Naive B cell (primary cell): ENCODE data around the gene SIGLEC9. TPM values are rescaled to one million over a fixed set of nuclear protein-coding genes. Genes with fewer than 3 reads are reported as not detected.

Experiments used
- ATAC-seq, 2 donors: fragments of 150-1000 bp; cut with Tn5 transposase; 2 replicates each; pipeline ENCODE4 v1.10.0; 2021; ENCODE audit warnings: low read depth in 2 of 2, mild to moderate bottlenecking in 2 of 2, moderate library complexity in 2 of 2
- DNase-seq: peaks from one replicate; pipeline ENCODE4 v3.0.0; 2022
- H3K27ac Mint-ChIP-seq, 6 donors: one replicate each; pipeline ENCODE4 v1.8.0; 2020 to 2022; ENCODE audit warnings: mild to moderate bottlenecking in 6 of 6, mixed read lengths in 6 of 6, moderate library complexity in 5 of 6, inconsistent platforms in 2 of 6
- H3K27me3 Mint-ChIP-seq, 3 donors: one replicate each; pipeline ENCODE4 v1.8.0; 2021 to 2022; ENCODE audit warnings: mixed read lengths in 3 of 3, mild to moderate bottlenecking in 1 of 3
- H3K36me3 Mint-ChIP-seq, 2 donors: one replicate each; pipeline ENCODE4 v1.8.0; 2020 to 2022; ENCODE audit warnings: mixed read lengths in 2 of 2, inconsistent platforms in 1 of 2, mild to moderate bottlenecking in 1 of 2
- H3K4me1 Mint-ChIP-seq, 3 donors: one replicate each; pipeline ENCODE4 v1.8.0; 2020 to 2022; ENCODE audit warnings: mixed read lengths in 3 of 3, inconsistent platforms in 1 of 3, mild to moderate bottlenecking in 1 of 3, moderate library complexity in 1 of 3
- H3K4me3 Mint-ChIP-seq, 8 donors: one replicate each; pipeline ENCODE4 v1.8.0; 2020 to 2022; ENCODE audit warnings: mild to moderate bottlenecking in 8 of 8, mixed read lengths in 8 of 8, moderate library complexity in 8 of 8, inconsistent platforms in 2 of 8
- H3K9me3 Mint-ChIP-seq, 7 donors: one replicate each; pipeline ENCODE4 v1.8.0; 2020 to 2022; ENCODE audit warnings: mixed read lengths in 7 of 7, mild to moderate bottlenecking in 5 of 7, inconsistent platforms in 2 of 7, moderate library complexity in 1 of 7
- polyA plus RNA-seq, 6 donors: library from polyadenylated mRNA; unstranded; fragments of 300-500 nt; fragmentation: Illumina TruSeq; gene quantifications; one replicate each; pipeline ENCODE4 v1.2.3, GENCODE V29; 2021; ENCODE audit warnings: low read depth in 6 of 6

Gene SIGLEC9
- polyA plus RNA-seq, 6 donors from 2014 or later: 0.25 to 1.3 TPM; not detected in 4

DNA sequence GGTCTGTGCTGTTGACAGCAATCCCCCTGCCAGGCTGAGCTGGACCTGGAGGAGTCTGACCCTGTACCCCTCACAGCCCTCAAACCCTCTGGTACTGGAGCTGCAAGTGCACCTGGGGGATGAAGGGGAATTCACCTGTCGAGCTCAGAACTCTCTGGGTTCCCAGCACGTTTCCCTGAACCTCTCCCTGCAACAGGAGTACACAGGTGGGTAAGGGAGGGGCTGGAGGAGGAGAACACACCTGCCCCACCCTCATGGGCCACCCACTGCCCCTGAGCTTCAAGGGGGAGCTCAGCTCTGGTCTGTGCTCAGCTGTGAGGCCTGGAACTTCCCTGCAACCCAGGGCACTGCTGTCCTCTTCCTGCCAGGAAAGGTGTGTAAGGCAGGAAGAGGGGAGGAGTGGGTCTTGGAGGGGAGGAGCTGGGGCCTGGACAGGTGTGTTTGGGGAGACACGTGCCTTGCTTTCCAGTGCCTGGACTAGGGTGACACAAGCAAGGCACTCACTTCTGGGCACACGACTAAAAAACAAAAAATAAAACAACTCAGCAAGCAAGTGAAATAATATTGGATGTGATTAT is 21.3 kb downstream of the SIGLEC9 start:
- peaks cover 0 to 6% (median 0%) of the 10 kb centered on the region in 7 donors for H3K9me3 Mint-ChIP-seq
- no peak for DNase-seq
- H3K27me3 Mint-ChIP-seq: peaks cover 8 to 46% (median 23%) of the 10 kb centered on the region in 3 donors
- ATAC-seq: no peak
- peaks cover 4 to 15% (median 7%) of the 10 kb centered on the region in 3 donors for H3K4me1 Mint-ChIP-seq
- H3K36me3 Mint-ChIP-seq: no peaks in the 10 kb centered on the region
- H3K4me3 Mint-ChIP-seq: peak overlapping the region in 1 of 8 donors; percentile 23
- H3K27ac Mint-ChIP-seq: no peak overlapping the region

DNA sequence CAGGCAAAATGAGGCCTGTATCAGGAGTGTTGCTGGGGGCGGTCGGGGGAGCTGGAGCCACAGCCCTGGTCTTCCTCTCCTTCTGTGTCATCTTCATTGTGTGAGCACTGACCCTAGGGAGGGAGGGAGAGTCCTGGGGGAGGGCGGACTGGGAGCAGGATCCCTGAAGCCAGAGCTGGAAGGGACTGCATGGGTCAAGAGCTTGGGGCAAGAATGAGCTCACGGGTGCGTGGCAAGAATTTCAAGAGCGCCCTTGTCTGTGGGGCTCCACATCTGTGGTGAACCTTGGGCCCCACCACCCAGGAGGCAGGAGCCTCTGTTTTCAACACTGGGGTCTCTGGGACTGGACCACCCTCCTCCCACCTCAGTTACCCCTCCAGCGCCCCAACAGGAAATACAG is 22.0 kb downstream of the SIGLEC9 start:
- Mint-ChIP-seq H3K36me3 (no peaks in the 10 kb centered on the region), H3K4me3 (no peak overlapping the region), H3K27ac (no peak overlapping the region), H3K9me3 (peaks cover 0 to 9% (median 0%) of the 10 kb centered on the region in 7 donors), H3K27me3 (peaks cover 16 to 47% (median 26%) of the 10 kb centered on the region in 3 donors), H3K4me1 (peaks cover 4 to 11% (median 7%) of the 10 kb centered on the region in 3 donors)
- ATAC-seq (no peak), DNase-seq (no peak)

DNA sequence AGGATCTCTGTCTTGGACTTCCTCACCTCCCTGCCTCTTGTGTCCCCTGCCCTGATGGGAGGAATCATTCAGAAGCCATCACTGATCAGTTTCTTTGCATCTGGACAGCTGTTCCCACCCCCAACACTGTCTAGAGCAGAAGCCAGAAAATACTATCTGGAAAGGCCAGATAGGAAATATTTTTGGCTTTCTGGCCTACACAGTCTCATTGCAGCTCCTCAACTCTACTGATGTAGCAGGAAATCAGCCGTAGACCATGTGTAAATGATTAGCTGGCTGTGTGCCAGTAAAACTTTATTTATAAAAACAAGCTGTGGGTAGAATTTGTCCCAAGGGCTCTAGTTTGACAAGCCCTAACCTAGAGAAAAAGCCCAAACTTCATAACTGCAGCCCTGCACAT is 23.0 kb downstream of the SIGLEC9 start:
- no peak overlapping the region for H3K4me3 Mint-ChIP-seq
- DNase-seq (no peak), ATAC-seq (no peak)
- H3K9me3 Mint-ChIP-seq: peaks cover 0 to 9% (median 0%) of the 10 kb centered on the region in 7 donors
- no peak overlapping the region for H3K27ac Mint-ChIP-seq
- peaks cover 4 to 11% (median 7%) of the 10 kb centered on the region in 3 donors for H3K4me1 Mint-ChIP-seq
- H3K27me3 Mint-ChIP-seq: peaks cover 25 to 56% (median 32%) of the 10 kb centered on the region in 3 donors
- H3K36me3 Mint-ChIP-seq: no peaks in the 10 kb centered on the region

DNA sequence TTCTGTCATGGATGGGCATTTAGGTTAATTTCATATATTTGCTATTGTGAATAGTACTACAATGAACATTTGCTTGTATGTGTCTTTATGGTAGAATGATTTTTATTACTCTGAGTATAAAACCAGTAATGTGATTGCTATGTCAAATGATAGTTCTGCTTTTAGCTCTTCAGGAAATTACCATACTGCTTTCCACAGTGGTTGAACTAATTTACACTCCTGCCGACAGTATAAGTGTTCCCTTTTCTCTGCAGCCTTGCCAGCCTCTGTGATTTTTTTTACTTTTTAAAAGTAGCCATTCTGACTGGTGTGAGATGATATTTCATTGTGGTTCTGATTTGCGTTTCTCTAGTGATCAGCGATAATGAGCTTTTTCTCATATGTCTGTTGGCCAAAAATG is 23.9 kb downstream of the SIGLEC9 start:
- Mint-ChIP-seq H3K4me1 (peaks cover 4 to 11% (median 7%) of the 10 kb centered on the region in 3 donors), H3K36me3 (no peaks in the 10 kb centered on the region), H3K27me3 (peaks cover 34 to 64% (median 40%) of the 10 kb centered on the region in 3 donors), H3K9me3 (peaks cover 0 to 9% (median 2%) of the 10 kb centered on the region in 7 donors), H3K27ac (no peak overlapping the region), H3K4me3 (no peak overlapping the region)
- ATAC-seq (peak in 1 of 2 donors; percentile 44), DNase-seq (no peak)

DNA sequence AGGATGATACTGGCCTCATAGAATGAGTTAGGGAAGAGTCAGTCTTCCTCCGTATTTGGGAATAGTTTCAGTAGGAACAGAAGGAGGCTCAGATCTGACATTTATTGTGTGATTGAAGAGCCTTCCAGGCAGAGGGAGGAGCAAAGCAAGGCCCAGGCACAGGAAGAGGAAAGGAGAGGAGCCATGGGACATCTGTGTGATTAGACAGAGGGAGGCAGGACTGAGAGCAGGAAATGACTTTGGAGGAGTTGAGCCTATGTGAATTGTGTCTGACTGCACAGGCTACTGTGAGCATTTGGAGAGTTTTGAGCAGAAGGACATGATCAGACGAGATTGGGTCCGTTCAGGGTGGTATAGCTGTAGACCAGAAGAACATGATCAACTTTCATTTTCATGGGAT is 25.9 kb downstream of the SIGLEC9 start:
- H3K4me3 Mint-ChIP-seq: no peak overlapping the region
- no peak for ATAC-seq
- H3K27me3 Mint-ChIP-seq: peaks cover 33 to 65% (median 49%) of the 10 kb centered on the region in 3 donors
- H3K27ac Mint-ChIP-seq: no peak overlapping the region
- no peak for DNase-seq
- H3K4me1 Mint-ChIP-seq: peaks cover 4 to 11% (median 7%) of the 10 kb centered on the region in 3 donors
- H3K36me3 Mint-ChIP-seq: no peaks in the 10 kb centered on the region
- peaks cover 0 to 9% (median 2%) of the 10 kb centered on the region in 7 donors for H3K9me3 Mint-ChIP-seq

DNA sequence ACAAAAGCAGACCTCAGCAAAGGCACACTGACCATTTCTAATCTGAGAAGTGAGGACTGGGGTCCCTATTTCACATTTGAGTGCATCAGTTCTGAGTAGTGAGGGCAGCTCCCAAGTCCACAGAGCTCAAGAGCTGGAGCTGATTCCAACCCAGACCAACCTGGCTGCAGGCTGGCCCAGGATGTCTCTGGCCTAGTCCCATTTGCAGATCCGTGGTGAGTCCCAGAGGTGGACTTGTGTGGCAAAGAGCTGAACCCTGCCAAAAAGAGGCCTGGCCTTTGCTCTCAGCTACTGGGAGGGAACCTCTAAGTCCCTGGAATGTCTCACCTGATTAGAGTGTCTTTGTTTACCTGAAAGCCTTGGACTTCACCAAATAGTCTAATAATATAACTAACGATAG is 32.0 kb downstream of the SIGLEC9 start:
- no peak overlapping the region for H3K4me3 Mint-ChIP-seq
- H3K27ac Mint-ChIP-seq: no peak overlapping the region
- DNase-seq: no peak
- peaks cover 0 to 7% (median 0%) of the 10 kb centered on the region in 7 donors for H3K9me3 Mint-ChIP-seq
- peaks cover 31 to 57% (median 42%) of the 10 kb centered on the region in 3 donors for H3K27me3 Mint-ChIP-seq
- no peak for ATAC-seq
- no peaks in the 10 kb centered on the region for H3K36me3 Mint-ChIP-seq
- H3K4me1 Mint-ChIP-seq: peaks cover 0 to 6% (median 5%) of the 10 kb centered on the region in 3 donors

DNA sequence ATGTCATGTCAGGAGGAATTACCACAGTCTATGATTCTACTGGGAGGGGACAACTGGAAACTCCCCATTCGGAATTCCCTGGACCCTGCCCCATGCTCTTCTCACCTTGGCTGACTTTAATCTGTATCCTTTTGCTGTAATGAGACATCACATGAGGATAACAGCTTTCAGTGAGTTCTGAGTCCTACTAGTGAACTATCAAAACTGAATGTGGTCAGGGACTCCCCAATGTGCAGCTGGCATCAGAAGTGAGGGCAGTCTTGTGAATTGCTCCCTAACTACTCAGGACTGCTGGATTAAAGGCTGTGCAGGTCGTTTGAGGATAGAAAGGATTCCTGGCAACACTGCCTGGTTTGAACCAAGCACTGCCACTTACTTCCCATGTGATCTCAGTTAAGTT is 32.6 kb downstream of the SIGLEC9 start:
- Mint-ChIP-seq H3K27me3 (peaks cover 31 to 52% (median 37%) of the 10 kb centered on the region in 3 donors), H3K9me3 (peaks cover 0 to 7% (median 0%) of the 10 kb centered on the region in 7 donors), H3K36me3 (no peaks in the 10 kb centered on the region), H3K4me1 (peaks cover 0 to 6% (median 5%) of the 10 kb centered on the region in 3 donors), H3K4me3 (no peak overlapping the region), H3K27ac (no peak overlapping the region)
- DNase-seq (no peak), ATAC-seq (no peak)

DNA sequence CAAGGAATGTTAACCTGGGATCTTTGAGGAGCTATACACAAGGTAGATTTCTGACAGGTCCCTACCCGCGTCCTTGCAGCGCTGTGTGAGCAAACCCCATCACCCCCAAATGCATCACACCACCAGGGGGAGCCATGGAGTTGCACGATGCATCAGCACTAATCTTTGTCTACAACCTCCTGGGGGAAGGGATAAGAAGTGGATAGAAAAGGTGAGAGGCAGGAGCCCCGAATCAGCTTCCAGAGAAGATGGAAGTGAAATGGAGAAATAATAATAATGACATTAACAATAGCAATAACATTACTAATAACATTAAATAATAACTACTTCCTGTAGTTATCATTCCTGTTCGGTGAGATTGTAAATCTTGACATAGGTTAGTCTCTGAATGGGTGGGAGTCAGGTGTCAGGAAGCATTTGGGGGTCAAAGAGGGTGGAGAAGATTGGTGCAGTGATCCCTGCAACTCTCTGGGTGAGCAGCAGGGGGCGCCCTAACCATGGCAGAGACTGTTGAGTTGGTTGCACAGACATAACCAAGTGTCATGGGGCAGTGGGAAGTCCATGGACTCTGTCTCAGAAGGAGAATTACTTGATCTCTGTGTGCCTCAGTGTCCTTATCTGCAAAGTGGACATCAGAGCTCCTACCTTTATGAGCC is 33.9 kb downstream of the SIGLEC9 start:
- peak overlapping the region in 1 of 6 donors; percentile 68 for H3K27ac Mint-ChIP-seq
- H3K27me3 Mint-ChIP-seq: peaks cover 27 to 43% (median 34%) of the 10 kb centered on the region in 3 donors
- no peaks in the 10 kb centered on the region for H3K36me3 Mint-ChIP-seq
- ATAC-seq (peak in 1 of 2 donors; percentile 40), DNase-seq (peak; percentile 11)
- peaks cover 0 to 7% (median 0%) of the 10 kb centered on the region in 7 donors for H3K9me3 Mint-ChIP-seq
- peaks cover 0 to 6% (median 5%) of the 10 kb centered on the region in 3 donors for H3K4me1 Mint-ChIP-seq
- H3K4me3 Mint-ChIP-seq: no peak overlapping the region

DNA sequence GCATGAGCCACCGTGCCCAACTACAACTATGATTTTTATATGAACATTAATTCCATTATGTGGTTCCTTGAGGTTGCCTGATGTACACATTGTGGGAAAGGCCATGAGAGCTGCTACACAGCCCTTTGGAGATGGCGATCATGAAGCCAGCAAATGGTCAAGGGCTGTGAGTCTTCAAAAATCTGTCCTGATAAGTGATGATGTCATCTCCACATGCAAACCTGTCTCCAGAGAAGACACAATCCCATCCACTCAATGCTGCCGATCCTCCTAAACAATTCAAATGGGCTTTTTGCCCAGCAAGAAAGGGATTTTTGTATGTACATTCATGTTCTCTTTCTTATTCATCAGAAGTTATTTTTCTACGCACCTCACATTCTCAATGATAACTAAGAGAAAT is 35.0 kb downstream of the SIGLEC9 start:
- peaks cover 27 to 34% (median 32%) of the 10 kb centered on the region in 3 donors for H3K27me3 Mint-ChIP-seq
- H3K4me3 Mint-ChIP-seq: no peak overlapping the region
- no peak overlapping the region for H3K27ac Mint-ChIP-seq
- peaks cover 0 to 6% (median 5%) of the 10 kb centered on the region in 3 donors for H3K4me1 Mint-ChIP-seq
- ATAC-seq (no peak), DNase-seq (no peak)
- peaks cover 0 to 7% (median 0%) of the 10 kb centered on the region in 7 donors for H3K9me3 Mint-ChIP-seq
- H3K36me3 Mint-ChIP-seq: no peaks in the 10 kb centered on the region

DNA sequence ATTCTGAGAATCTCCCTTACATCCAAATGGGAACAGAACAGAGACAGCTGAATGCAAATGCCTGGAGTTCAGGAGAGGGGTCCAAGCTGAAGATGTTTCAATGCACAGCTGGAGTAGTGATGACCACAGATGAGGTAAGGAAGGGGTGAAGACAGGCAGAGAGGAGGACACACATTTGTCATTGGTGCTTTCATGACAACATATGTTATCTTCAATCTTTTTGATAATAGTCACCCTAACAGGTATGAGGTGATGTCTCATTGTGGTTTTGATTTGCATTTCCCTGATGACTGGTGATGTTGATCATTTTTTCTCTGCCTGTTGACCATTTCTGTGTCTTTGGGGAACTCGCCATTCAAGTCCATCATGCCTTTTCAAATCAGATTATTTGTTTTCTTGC is 36.6 kb downstream of the SIGLEC9 start:
- Mint-ChIP-seq H3K4me3 (no peak overlapping the region), H3K27ac (no peak overlapping the region), H3K27me3 (peaks cover 25 to 32% (median 25%) of the 10 kb centered on the region in 3 donors), H3K36me3 (no peaks in the 10 kb centered on the region), H3K4me1 (peaks cover 0 to 6% (median 5%) of the 10 kb centered on the region in 3 donors), H3K9me3 (peaks cover 0 to 7% (median 0%) of the 10 kb centered on the region in 7 donors)
- ATAC-seq (no peak), DNase-seq (no peak)

DNA sequence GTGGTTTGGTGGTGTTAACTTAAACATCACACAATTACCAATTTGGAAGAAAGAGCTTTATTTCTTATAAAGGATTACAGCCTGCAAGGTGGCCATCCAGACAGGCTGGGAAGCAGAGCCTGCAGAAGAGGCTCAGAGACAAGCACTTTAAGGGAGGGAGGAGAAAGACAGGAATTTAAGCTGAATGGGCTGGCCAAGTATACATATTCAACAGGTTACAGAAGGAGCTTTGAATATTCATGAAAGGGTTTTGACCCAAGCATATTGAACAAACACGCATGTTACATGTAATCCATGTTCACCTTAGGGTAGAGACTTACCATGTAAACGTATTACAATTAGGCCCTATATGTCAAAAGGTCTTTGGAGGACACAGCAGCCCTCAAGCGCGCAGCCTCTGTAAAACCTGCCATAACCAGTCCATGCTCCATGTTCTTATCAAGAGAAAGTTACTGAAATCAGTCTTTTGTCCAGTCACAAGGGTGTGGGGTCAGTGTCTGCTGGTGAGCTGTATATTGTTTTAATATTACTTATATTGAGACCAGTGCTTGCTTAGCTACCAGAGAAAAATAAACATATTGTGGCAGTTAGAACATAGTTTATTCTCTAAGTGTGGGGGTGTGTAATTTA is 37.3 kb downstream of the SIGLEC9 start:
- Mint-ChIP-seq H3K36me3 (no peaks in the 10 kb centered on the region), H3K4me1 (peaks cover 0 to 7% (median 6%) of the 10 kb centered on the region in 3 donors), H3K27me3 (peaks cover 30 to 39% (median 32%) of the 10 kb centered on the region in 3 donors), H3K4me3 (no peak overlapping the region), H3K27ac (no peak overlapping the region), H3K9me3 (peaks cover 0 to 7% (median 0%) of the 10 kb centered on the region in 7 donors)
- DNase-seq: no peak
- ATAC-seq: no peak

DNA sequence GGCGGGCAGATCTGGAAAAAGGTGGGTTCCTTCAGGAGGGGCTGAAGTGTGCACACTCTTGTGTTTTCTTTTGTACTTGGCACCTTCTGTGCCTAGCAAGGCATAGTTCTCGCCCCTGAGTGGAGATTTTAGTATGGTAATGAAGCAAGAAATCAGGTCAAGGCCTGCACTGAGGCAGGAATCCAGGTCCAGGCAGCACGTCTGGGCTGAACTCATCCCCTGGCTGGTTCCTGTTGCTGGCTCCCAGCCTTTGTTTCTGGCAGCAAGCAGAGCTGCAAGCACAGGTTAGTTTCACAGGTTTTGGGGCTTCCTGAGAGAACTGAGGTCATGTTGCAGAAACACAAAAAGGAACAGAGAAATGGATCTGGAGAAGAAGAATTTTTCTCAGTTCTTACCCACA is 38.6 kb downstream of the SIGLEC9 start:
- ATAC-seq (no peak), DNase-seq (no peak)
- peaks cover 37 to 44% (median 41%) of the 10 kb centered on the region in 3 donors for H3K27me3 Mint-ChIP-seq
- H3K4me3 Mint-ChIP-seq: no peak overlapping the region
- H3K9me3 Mint-ChIP-seq: peaks cover 0 to 7% (median 0%) of the 10 kb centered on the region in 7 donors
- H3K4me1 Mint-ChIP-seq: peaks cover 0 to 7% (median 6%) of the 10 kb centered on the region in 3 donors
- no peak overlapping the region for H3K27ac Mint-ChIP-seq
- H3K36me3 Mint-ChIP-seq: no peaks in the 10 kb centered on the region

DNA sequence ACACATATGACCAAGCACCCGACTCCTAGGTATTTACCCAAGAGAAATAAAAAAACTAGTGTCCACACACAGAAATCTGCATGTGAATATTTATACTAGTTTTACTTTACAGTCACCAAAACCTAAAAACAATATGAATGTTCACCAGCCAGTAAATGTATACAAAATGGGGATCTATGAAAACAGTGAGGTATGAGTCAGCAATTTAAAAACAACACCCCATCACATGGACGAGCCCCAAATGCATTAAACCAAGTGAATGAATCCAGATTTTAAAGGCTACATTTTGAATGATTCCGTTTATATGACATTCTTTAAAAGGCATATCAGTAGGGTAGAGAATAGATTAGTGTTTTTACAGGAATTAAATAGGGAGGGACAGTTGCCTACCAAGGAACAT is 39.5 kb downstream of the SIGLEC9 start:
- Mint-ChIP-seq H3K27ac (no peak overlapping the region), H3K9me3 (no peaks in the 10 kb centered on the region), H3K36me3 (no peaks in the 10 kb centered on the region), H3K4me3 (no peak overlapping the region), H3K27me3 (peaks cover 36 to 44% (median 38%) of the 10 kb centered on the region in 3 donors), H3K4me1 (peaks cover 0 to 4% (median 3%) of the 10 kb centered on the region in 3 donors)
- DNase-seq: no peak
- ATAC-seq: no peak
